Measurements from ENCODE around the gene PSG6. TPM values are rescaled to one million over a fixed set of nuclear protein-coding genes. Genes with fewer than 3 reads are reported as not detected.

Gene PSG6
- total and polyA plus RNA-seq, 2 of the 8 experiments (the other 6 are each of a cell fraction or from before 2014, with no cell fraction given) = not detected

GRCh38 chr19:42928896-42929295 is 11.2 kb upstream of the PSG6 start:
- no peak for FAIRE-seq

More at GRCh38 chr19:42928896-42929295, 11.2 kb upstream of the PSG6 start:
- Histone ChIP-seq H2BK5ac (ENCODE audit: low read depth, low read length) (no peak overlapping the region), H3K56ac (replicated peaks; ENCODE audit: insufficient read length, low read depth, low read length) (no peak overlapping the region), H4K8ac (ENCODE audit: extremely low read depth, insufficient read depth, low read length) (no peak overlapping the region), H3K14ac (ENCODE audit: insufficient read length) (no peak overlapping the region), H2BK12ac (ENCODE audit: low read depth, low read length) (no peak overlapping the region), H3K23me2 (ENCODE audit: low read depth, low read length) (no peaks in the 10 kb centered on the region), H4K91ac (replicated peaks; ENCODE audit: insufficient read length, low read length) (no peak overlapping the region), H4K20me1 (replicated peaks in 1 of 2; ENCODE audit: control insufficient read depth in 1 of 2, insufficient read depth in 2 of 2, low read length in 2 of 2) (no peaks in the 10 kb centered on the region), H3K4me2 (ENCODE audit: insufficient read depth in 1 of 2, low read depth in 2 of 2, low read length in 2 of 2) (no peak overlapping the region), H2BK120ac (replicated peaks; ENCODE audit: low read depth, low read length) (no peak overlapping the region), H3K23ac (ENCODE audit: insufficient read length) (no peak overlapping the region), H2AFZ (ENCODE audit: low read length) (no peak overlapping the region), H3K4ac (replicated peaks; ENCODE audit: insufficient read length, low read depth, low read length) (no peak overlapping the region), H3K36me3 (ENCODE audit: control insufficient read depth in 2 of 4, insufficient read depth in 4 of 4, low read length in 3 of 4) (no peaks in the 10 kb centered on the region), H3K9ac (replicated peaks in 1 of 4; ENCODE audit: extremely low read depth in 1 of 4, low read depth in 3 of 4, low read length in 3 of 4) (no peak overlapping the region), H3K4me3 (ENCODE audit: extremely low read depth in 1 of 4, insufficient read depth in 2 of 4, low read depth in 3 of 4, low read length in 4 of 4) (no peak overlapping the region), H4K5ac (ENCODE audit: insufficient read length, low read depth, low read length) (no peak overlapping the region), H3K18ac (ENCODE audit: extremely low read depth, low read length) (no peak overlapping the region), H2BK15ac (ENCODE audit: low read length) (no peak overlapping the region), H3K4me1 (replicated peaks in 1 of 4; ENCODE audit: control insufficient read depth in 3 of 4, insufficient read depth in 4 of 4, low read length in 3 of 4) (no peaks in the 10 kb centered on the region), H3K9me3 (ENCODE audit: insufficient read depth in 2 of 2, low read depth in 1 of 2, low read length in 1 of 2) (peaks cover 33 to 60% of the 10 kb centered on the region in 2 experiments), H2AK5ac (ENCODE audit: low read depth, low read length) (no peak overlapping the region), H3K79me1 (ENCODE audit: low read depth, low read length) (no peaks in the 10 kb centered on the region), H3K27ac (ENCODE audit: low read depth, low read length) (no peak overlapping the region), H2BK20ac (ENCODE audit: low read length) (no peak overlapping the region), H3K27me3 (replicated peaks in 1 of 4; ENCODE audit: control insufficient read depth in 3 of 4, extremely low read depth in 1 of 4, insufficient read depth in 3 of 4, low read length in 3 of 4) (no peaks in the 10 kb centered on the region), H3K79me2 (ENCODE audit: control insufficient read depth in 1 of 2, insufficient read depth in 2 of 2, low read length in 2 of 2) (no peaks in the 10 kb centered on the region)
- DNase-seq (ENCODE audit: low read depth in 1 of 2, low spot score in 2 of 2) = no peak
- WGBS, 2 experiments (ENCODE audit: extremely low coverage in 1 of 2, insufficient coverage in 1 of 2, insufficient read length in 1 of 2, insufficient replicate concordance in 2 of 2, low coverage in 1 of 2, low lambda C conversion rate in 2 of 2, missing lambda C conversion rate in 1 of 2) = 80% methylated on average over 3 of the region's 3 CpGs; no CpG with 5 or more reads in 1 of the 2 experiments
- POLR2A ChIA-PET (ENCODE audit: partially characterized antibody) = no interaction called here
- CTCF ChIA-PET (ENCODE audit: partially characterized antibody) = no interaction called here
- TF ChIP-seq MAFK (IDR thresholded peaks at IDR 0.05; ENCODE audit: low read depth, low read length) = no peak

Measured in H1 (cell line).